ENCODE results near the gene RAB11FIP3. TPM values are rescaled to one million over a fixed set of nuclear protein-coding genes. Genes with fewer than 3 reads are reported as not detected.

Gene RAB11FIP3
- total RNA-seq, 2 donors from 2014 or later: 33.2 to 93.2 TPM

DNA sequence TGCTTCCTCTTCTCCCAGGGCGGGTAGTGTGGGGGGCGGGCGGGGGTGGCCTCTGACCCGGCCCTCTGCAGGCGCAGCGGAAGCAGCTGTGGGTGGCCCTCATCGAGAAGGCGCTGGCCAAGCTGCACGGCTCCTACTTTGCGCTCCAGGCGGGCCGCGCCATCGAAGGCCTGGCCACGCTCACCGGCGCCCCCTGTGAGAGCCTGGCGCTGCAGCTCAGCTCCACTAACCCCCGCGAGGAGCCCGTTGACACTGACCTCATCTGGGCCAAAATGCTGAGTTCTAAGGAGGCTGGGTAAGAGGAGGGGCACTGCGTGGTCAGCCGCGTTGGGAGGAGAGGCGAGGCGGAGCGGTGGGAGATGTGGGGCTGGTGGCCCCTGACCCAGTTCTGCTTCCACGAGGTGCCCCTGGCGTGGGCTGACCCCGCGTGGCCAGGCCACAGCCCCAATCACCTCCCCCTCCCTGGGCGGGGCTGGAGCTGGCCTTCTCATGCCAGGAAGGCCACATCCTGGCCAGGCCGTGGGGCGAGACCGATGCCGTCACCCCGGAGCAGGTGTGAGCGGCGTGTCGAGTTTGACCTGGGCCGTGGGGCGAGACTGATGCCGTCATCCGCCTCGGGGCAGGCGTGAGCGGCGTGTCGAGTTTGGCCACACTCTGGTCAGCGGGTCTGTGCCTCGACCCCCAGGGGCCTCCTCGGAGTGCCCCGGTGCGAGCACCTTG is 124.3 kb downstream of the RAB11FIP3 start:
- DNase-seq (ENCODE audit: low spot score): no peak
- no peak overlapping the region for H3K4me3 ChIP-seq
- H3K4me1 ChIP-seq (replicated peaks): no peaks in the 10 kb centered on the region
- H3K27ac ChIP-seq: no peak overlapping the region
- no peaks in the 10 kb centered on the region for H3K36me3 ChIP-seq
- no peaks in the 10 kb centered on the region for H3K27me3 ChIP-seq (replicated peaks; ENCODE audit: insufficient read depth)
- no peaks in the 10 kb centered on the region for H3K9me3 ChIP-seq
- TF ChIP-seq, protein P1, sequence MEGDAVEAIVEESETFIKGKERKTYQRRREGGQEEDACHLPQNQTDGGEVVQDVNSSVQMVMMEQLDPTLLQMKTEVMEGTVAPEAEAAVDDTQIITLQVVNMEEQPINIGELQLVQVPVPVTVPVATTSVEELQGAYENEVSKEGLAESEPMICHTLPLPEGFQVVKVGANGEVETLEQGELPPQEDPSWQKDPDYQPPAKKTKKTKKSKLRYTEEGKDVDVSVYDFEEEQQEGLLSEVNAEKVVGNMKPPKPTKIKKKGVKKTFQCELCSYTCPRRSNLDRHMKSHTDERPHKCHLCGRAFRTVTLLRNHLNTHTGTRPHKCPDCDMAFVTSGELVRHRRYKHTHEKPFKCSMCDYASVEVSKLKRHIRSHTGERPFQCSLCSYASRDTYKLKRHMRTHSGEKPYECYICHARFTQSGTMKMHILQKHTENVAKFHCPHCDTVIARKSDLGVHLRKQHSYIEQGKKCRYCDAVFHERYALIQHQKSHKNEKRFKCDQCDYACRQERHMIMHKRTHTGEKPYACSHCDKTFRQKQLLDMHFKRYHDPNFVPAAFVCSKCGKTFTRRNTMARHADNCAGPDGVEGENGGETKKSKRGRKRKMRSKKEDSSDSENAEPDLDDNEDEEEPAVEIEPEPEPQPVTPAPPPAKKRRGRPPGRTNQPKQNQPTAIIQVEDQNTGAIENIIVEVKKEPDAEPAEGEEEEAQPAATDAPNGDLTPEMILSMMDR (IDR thresholded peaks at IDR 0.05): no peak
- TF ChIP-seq POLR2A (IDR thresholded peaks at IDR 0.05) (no peak), POLR2AphosphoS5 (IDR thresholded peaks at IDR 0.05) (no peak)
- intact Hi-C loops (cut with DNase I): no loop called here
- WGBS: 92% methylated on average over 49 of the region's 54 CpGs

GRCh38 chr16:551210-551609 is 125.8 kb downstream of the RAB11FIP3 start:
- no peak for DNase-seq (ENCODE audit: low spot score)
- H3K27ac ChIP-seq: no peak overlapping the region
- intact Hi-C loops (cut with DNase I): no loop called here
- H3K36me3 ChIP-seq: no peaks in the 10 kb centered on the region
- H3K27me3 ChIP-seq (replicated peaks; ENCODE audit: insufficient read depth): no peaks in the 10 kb centered on the region
- WGBS: 96% methylated on average over 26 of the region's 28 CpGs
- TF ChIP-seq POLR2AphosphoS5 (IDR thresholded peaks at IDR 0.05) (no peak), POLR2A (IDR thresholded peaks at IDR 0.05) (no peak)
- TF ChIP-seq, protein P1 (IDR thresholded peaks at IDR 0.05): no peak
- no peak overlapping the region for H3K4me3 ChIP-seq
- no peaks in the 10 kb centered on the region for H3K9me3 ChIP-seq
- no peaks in the 10 kb centered on the region for H3K4me1 ChIP-seq (replicated peaks)

DNA sequence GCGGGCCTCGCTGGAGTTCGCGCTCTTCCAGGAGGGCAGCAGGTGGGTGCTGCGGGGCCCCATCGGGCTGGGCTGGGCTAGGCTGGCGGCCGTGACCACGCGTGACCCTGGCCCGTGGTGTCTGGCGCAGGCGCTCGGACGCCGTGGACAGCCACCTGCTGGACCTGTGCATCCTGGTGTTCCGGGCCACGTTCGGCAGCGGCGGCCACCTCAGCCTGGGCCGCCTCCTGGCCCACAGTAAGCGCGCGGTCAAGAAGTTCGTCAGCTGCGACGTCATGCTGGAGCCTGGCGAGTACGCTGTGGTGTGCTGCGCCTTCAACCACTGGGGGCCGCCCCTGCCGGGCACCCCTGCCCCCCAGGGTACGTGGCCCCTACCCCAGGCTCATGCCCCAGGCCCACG is 126.7 kb downstream of the RAB11FIP3 start:
- intact Hi-C loops (cut with DNase I): no loop called here
- Histone ChIP-seq H3K36me3 (no peaks in the 10 kb centered on the region), H3K4me3 (no peak overlapping the region), H3K9me3 (no peaks in the 10 kb centered on the region), H3K27me3 (replicated peaks; ENCODE audit: insufficient read depth) (no peaks in the 10 kb centered on the region), H3K4me1 (replicated peaks) (no peaks in the 10 kb centered on the region), H3K27ac (no peak overlapping the region)
- no peak for TF ChIP-seq POLR2AphosphoS5 (IDR thresholded peaks at IDR 0.05)
- TF ChIP-seq POLR2A (IDR thresholded peaks at IDR 0.05): no peak
- TF ChIP-seq, protein P1 (IDR thresholded peaks at IDR 0.05): no peak
- DNase-seq (ENCODE audit: low spot score): no peak
- 98% methylated on average over 11 of the region's 35 CpGs for WGBS

DNA sequence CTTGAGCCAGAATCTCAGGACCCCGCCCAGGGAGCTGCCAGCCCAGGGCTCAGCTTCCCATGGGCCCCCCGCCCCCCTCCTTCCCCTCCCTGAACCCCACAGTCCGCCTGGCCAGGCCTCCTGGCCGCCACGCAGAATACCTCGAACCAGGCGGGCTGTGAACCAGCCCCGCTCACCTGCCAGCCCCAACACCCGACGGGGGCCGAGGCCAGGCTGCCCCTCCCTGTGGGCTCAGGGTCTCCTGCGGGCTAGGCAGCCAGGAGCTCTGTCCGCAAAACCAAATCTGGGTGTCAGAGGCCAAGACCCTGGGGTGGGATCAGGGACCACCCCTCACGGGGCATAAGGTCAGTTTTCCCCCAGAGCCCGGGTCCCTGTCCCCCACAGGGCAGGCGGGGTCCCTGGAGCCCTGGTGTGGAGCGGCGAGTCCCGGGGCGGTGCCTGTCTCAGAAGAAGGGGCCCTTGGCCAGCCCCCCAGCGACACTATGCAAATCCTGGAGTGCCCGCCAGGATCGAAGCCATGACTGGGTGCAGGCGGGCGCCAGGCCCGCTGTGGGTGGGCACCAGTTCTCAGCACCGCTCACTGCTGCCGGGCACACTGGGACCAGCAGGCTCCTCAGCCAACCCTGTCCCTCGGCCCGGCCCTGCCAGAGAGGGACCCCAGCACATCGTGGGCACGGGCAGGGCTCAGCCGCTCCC is 128.3 kb downstream of the RAB11FIP3 start:
- intact Hi-C loops (cut with DNase I): no loop called here
- H3K4me1 ChIP-seq (replicated peaks): no peaks in the 10 kb centered on the region
- H3K36me3 ChIP-seq: no peaks in the 10 kb centered on the region
- H3K9me3 ChIP-seq: no peaks in the 10 kb centered on the region
- no peaks in the 10 kb centered on the region for H3K27me3 ChIP-seq (replicated peaks; ENCODE audit: insufficient read depth)
- 90% methylated on average over 28 of the region's 33 CpGs for WGBS
- H3K4me3 ChIP-seq: no peak overlapping the region
- no peak overlapping the region for H3K27ac ChIP-seq
- no peak for DNase-seq (ENCODE audit: low spot score)
- TF ChIP-seq, protein P1 (IDR thresholded peaks at IDR 0.05): no peak

GRCh38 chr16:554297-554621 is 128.8 kb downstream of the RAB11FIP3 start:
- 87% methylated on average over 11 of the region's 11 CpGs for WGBS
- Histone ChIP-seq H3K27ac (no peak overlapping the region), H3K4me1 (replicated peaks) (no peaks in the 10 kb centered on the region), H3K27me3 (replicated peaks; ENCODE audit: insufficient read depth) (no peaks in the 10 kb centered on the region), H3K36me3 (no peaks in the 10 kb centered on the region), H3K9me3 (no peaks in the 10 kb centered on the region), H3K4me3 (no peak overlapping the region)
- intact Hi-C loops (cut with DNase I): no loop called here
- DNase-seq (ENCODE audit: low spot score): no peak
- TF ChIP-seq POLR2A (IDR thresholded peaks at IDR 0.05) (no peak), POLR2AphosphoS5 (IDR thresholded peaks at IDR 0.05) (no peak)
- TF ChIP-seq, protein P1 (IDR thresholded peaks at IDR 0.05): no peak

All from prostate gland (tissue), 2 donors.